GM12878 (cell line): ENCODE measurements around the gene GAREM1. TPM values are rescaled to one million over a fixed set of nuclear protein-coding genes. Genes with fewer than 3 reads are reported as not detected.

Experiments used
- ATAC-seq: fragments of 200-7000 bp; cut with Tn5 transposase; 3 replicates; pipeline ENCODE4 v1.9.1; 2020; ENCODE audit warnings: mild to moderate bottlenecking, moderate library complexity
- BruUV-seq: library from RNA; stranded (reverse); fragments of 400-500 nt; replicated peaks from 2 replicates; lab custom pipeline; 2021; lab: Mats Ljungman, UMichigan
- CTCF ChIA-PET: fragments of 300-600 bp; sonication (Branson Sonifier 250); formaldehyde crosslinking; extraction: SDS; loops from one replicate; lab custom pipeline; 2021; ENCODE audit warnings: inconsistent platforms; lab: Yijun Ruan, JAX
- POLR2A ChIA-PET: fragments of 350-600 bp; formaldehyde crosslinking; extraction: SDS; loops from one replicate; lab custom pipeline; 2021; ENCODE audit warnings: inconsistent platforms; lab: Charles Lee
- RAD21 ChIA-PET: fragments of 300-600 bp; sonication (Branson Sonifier 250); formaldehyde crosslinking; loops from one replicate; lab custom pipeline; 2023; ENCODE audit warnings: antibody characterized with exemption; ENCODE audit not compliant: unreplicated experiment; lab: Charles Lee
- SMC1A ChIA-PET: fragments of 300-600 bp; sonication (Branson Sonifier 250); formaldehyde crosslinking; loops from one replicate; lab custom pipeline; 2023; ENCODE audit not compliant: unreplicated experiment, uncharacterized antibody; lab: Charles Lee
- DNase-seq: peaks from one replicate; pipeline ENCODE4 v3.0.0-alpha.2; 2011; ENCODE audit warnings: low read depth, low spot score
- FAIRE-seq: peaks from 3 replicates; lab custom pipeline; 2011; peaks lifted over from hg19 to GRCh38; lab: Jason Lieb, UNC
- H2AFZ ChIP-seq: 2 replicates; pipeline ENCODE4 v1.6.0; 2011; ENCODE audit warnings: low read depth, low read length, control low read depth; ENCODE audit not compliant: control insufficient read depth
- H3K27ac ChIP-seq: 2 replicates; pipeline ENCODE4 v1.5.1; 2011; ENCODE audit warnings: control low read depth; ENCODE audit not compliant: control insufficient read depth, insufficient read depth
- H3K27me3 ChIP-seq, 2 experiments: replicated peaks in 1 of 2; 2 replicates each; pipeline versions ENCODE4 v1.6.0 to v1.6.1; 2011; ENCODE audit warnings: low read length in 1 of 2; ENCODE audit not compliant: control insufficient read depth in 2 of 2, insufficient read depth in 2 of 2
- H3K36me3 ChIP-seq, 2 experiments: 2 replicates each; pipeline ENCODE4 v1.5.1; 2011; ENCODE audit warnings: low read length in 1 of 2; ENCODE audit not compliant: control insufficient read depth in 2 of 2, insufficient read depth in 2 of 2
- H3K4me1 ChIP-seq: 2 replicates; pipeline ENCODE4 v1.6.1; 2011; ENCODE audit warnings: mild to moderate bottlenecking, low read length, moderate library complexity, mixed read lengths; ENCODE audit not compliant: control insufficient read depth, insufficient read depth
- H3K4me2 ChIP-seq: 2 replicates; pipeline ENCODE4 v1.6.0; 2011; ENCODE audit warnings: control low read depth; ENCODE audit not compliant: control insufficient read depth, insufficient read depth
- H3K4me3 ChIP-seq: fragments of 200-600 bp; sonication (generic); 2 replicates; pipeline ENCODE4 v1.5.1; 2016
- H3K79me2 ChIP-seq: 2 replicates; pipeline ENCODE4 v1.6.0; 2011; ENCODE audit warnings: low read length; ENCODE audit not compliant: control insufficient read depth, insufficient read depth
- H3K9ac ChIP-seq: 2 replicates; pipeline ENCODE4 v1.8.0; 2011; ENCODE audit warnings: low read length, control low read depth, mixed read lengths; ENCODE audit not compliant: control insufficient read depth, insufficient read depth
- H3K9me3 ChIP-seq: replicated peaks from 3 replicates; pipeline ENCODE4 v1.5.1; 2011; ENCODE audit warnings: mild to moderate bottlenecking, low read length; ENCODE audit not compliant: control insufficient read depth, insufficient read depth
- H4K20me1 ChIP-seq: 2 replicates; pipeline ENCODE4 v1.6.0; 2011; ENCODE audit not compliant: control insufficient read depth, insufficient read depth
- CBFB ChIP-seq: IDR thresholded peaks from 2 replicates; pipeline ENCODE4 v1.6.1; 2016; ENCODE audit warnings: antibody characterized with exemption, low read depth
- CEBPZ ChIP-seq: fragments of 150-350 bp; IDR thresholded peaks from 2 replicates; pipeline ENCODE4 v1.6.1; 2016; ENCODE audit warnings: low read depth, low read length
- MXI1 ChIP-seq: fragments of 150-350 bp; IDR thresholded peaks from 2 replicates; pipeline ENCODE4 v1.6.1; 2011; ENCODE audit warnings: low read depth, mild to moderate bottlenecking, inconsistent platforms, low read length, improper control_type of control experiment
- ZNF687 ChIP-seq: fragments of 450-650 bp; IDR thresholded peaks from 2 replicates; pipeline ENCODE4 v1.6.1; 2017; ENCODE audit warnings: mild to moderate bottlenecking, moderate library complexity
- WGBS: methylation state at CpG from one replicate; pipeline ENCODE4 v1.1.6; 2016; ENCODE audit warnings: low lambda C conversion rate; ENCODE audit not compliant: insufficient replicate concordance, insufficient coverage; ENCODE audit errors: missing lambda C conversion rate; 5-methylcytosine and 5-hydroxymethylcytosine counted together
- in situ Hi-C: fragments of 300-500 bp; cut with MboI; formaldehyde crosslinking; loops from 9 replicates; pipeline ENCODE4 v1.14.3; 2018; ENCODE audit warnings: mixed read lengths
- intact Hi-C: fragments of 100-400 bp; cut with micrococcal nuclease; formaldehyde crosslinking; loops from one replicate; pipeline ENCODE4 v1.14.2; 2022; ENCODE audit not compliant: unreplicated experiment
- polyA plus RNA-seq, 11 experiments: library from polyadenylated mRNA; depleted of rRNA in 4 of 11; unstranded in 6 of 11; stranded (reverse) in 5 of 11; fragments of >200 nt; fragmentation: Nextera tagmentation in 4 of 11; fragmentation: Illumina TruSeq in 1 of 11; extraction: Ambion mirVana in 4 of 11; extraction: Trizol in 1 of 11; gene quantifications; 1 replicate in 1 of 11; 2 replicates in 10 of 11; pipeline versions ENCODE4 v1.2.1 to v1.2.3, GENCODE V29; 2011 to 2016; ENCODE audit warnings: inconsistent platforms in 2 of 11, missing spikeins in 2 of 11, low read depth in 1 of 11
- total RNA-seq, 4 experiments: library from RNA; depleted of rRNA in 3 of 4; stranded (reverse); fragments of >200 nt in 3 of 4; fragmentation: Illumina TruSeq in 1 of 4; extraction: Trizol in 1 of 4; gene quantifications; 2 replicates each; pipeline versions ENCODE4 v1.2.1 to v1.2.3, GENCODE V29; 2013 to 2021

Gene GAREM1
- total and polyA plus RNA-seq, 10 of the 15 experiments (the other 5 are each of a cell fraction or from before 2014, with no cell fraction given): 0.05 to 0.29 (median 0.05) TPM; not detected in 7

GRCh38 chr18:32326450-32327308 is 144.0 kb downstream of the GAREM1 start:
- intact Hi-C loops (no loop called here), in situ Hi-C loops (no loop called here)
- BruUV-seq: no TSS peak
- 2% methylated on average over 3 of the region's 3 CpGs for WGBS
- H3K4me1 ChIP-seq: no peaks in the 10 kb centered on the region
- RAD21 ChIA-PET: no interaction called here
- no peak overlapping the region for H3K27ac ChIP-seq
- no peak for ATAC-seq
- no peak for DNase-seq
- SMC1A ChIA-PET: no interaction called here
- H3K27me3 ChIP-seq: no peaks in the 10 kb centered on the region; a peak in 2 of 4 replicates
- H3K4me2 ChIP-seq: no peak overlapping the region
- no peak overlapping the region for H3K4me3 ChIP-seq
- H3K36me3 ChIP-seq: no peaks in the 10 kb centered on the region
- no peaks in the 10 kb centered on the region for H3K79me2 ChIP-seq
- no peak overlapping the region for H2AFZ ChIP-seq
- no peaks in the 10 kb centered on the region for H4K20me1 ChIP-seq
- TF ChIP-seq ZNF687 (no peak), CEBPZ (no peak), CBFB (no peak), MXI1 (no peak)
- CTCF ChIA-PET: interaction anchor here (0.7 to 0.8 kb wide), 2 partner anchors 7 to 37 kb away, joined by 3 read pairs; no protein-coding TSS in a partner anchor
- no peak overlapping the region for H3K9ac ChIP-seq
- H3K9me3 ChIP-seq: no peaks in the 10 kb centered on the region
- FAIRE-seq: no peak
- POLR2A ChIA-PET: no interaction called here
